Pancreas (tissue), 10 donors: ENCODE measurements around the gene RGS5. TPM values are rescaled to one million over a fixed set of nuclear protein-coding genes. Genes with fewer than 3 reads are reported as not detected.

Experiments used
- ATAC-seq, 4 donors: fragments of 200-7000 bp; cut with Tn5 transposase; one replicate each; pipeline versions ENCODE4 v1.8.0 to v1.9.1; 2020; ENCODE audit warnings: mild to moderate bottlenecking in 4 of 4, moderate library complexity in 4 of 4
- DNase-seq, 6 donors: peaks; one replicate each; pipeline ENCODE4 v3.0.0-alpha.2; 2020
- FAIRE-seq: peaks from 2 replicates; lab custom pipeline; 2012; peaks lifted over from hg19 to GRCh38; lab: Jason Lieb, UNC
- H3K27ac ChIP-seq, 4 donors: fragments of 200-600 bp; sonication (generic); 1 replicate in 3 of 4; 2 replicates in 1 of 4; pipeline versions ENCODE4 v1.5.0 to v1.8.0; 2020
- H3K27me3 ChIP-seq, 4 donors: fragments of 200-600 bp; one replicate each; pipeline ENCODE4 v1.8.0; 2021
- H3K36me3 ChIP-seq, 3 donors: fragments of 200-600 bp; sonication (generic) in 1 of 3; one replicate each; pipeline versions ENCODE4 v1.5.0 to v1.8.0; 2020 to 2021
- H3K4me1 ChIP-seq, 3 donors: fragments of 200-600 bp; one replicate each; pipeline ENCODE4 v1.8.0; 2021
- H3K4me3 ChIP-seq, 4 donors: fragments of 200-600 bp; sonication (generic) in 2 of 4; one replicate each; pipeline versions ENCODE4 v1.5.0 to v1.8.0; 2020 to 2021
- H3K9me3 ChIP-seq, 4 donors: fragments of 200-600 bp; one replicate each; pipeline ENCODE4 v1.8.0; 2021
- WGBS, 2 donors: extraction: QIAGEN DNeasy Blood & Tissue Kit; methylation state at CpG; one replicate each; pipeline ENCODE4 v1.1.7; 2013; 5-methylcytosine and 5-hydroxymethylcytosine counted together
- intact Hi-C, 3 donors: fragments of 100-400 bp; cut with DNase I; formaldehyde crosslinking; loops; one replicate each; pipeline versions ENCODE4 v1.11.1 to v1.14.2; 2022
- polyA plus RNA-seq, 2 donors: library from polyadenylated mRNA; stranded (reverse); fragments of 200-250 nt; gene quantifications; one replicate each; pipeline ENCODE4 v1.2.3, GENCODE V29; 2013
- total RNA-seq, 6 donors: library from RNA; stranded (reverse); fragmentation: NEBNext Ultra II Directional in 4 of 6; extraction: Animal tissue kit (Norgen Biotek cat#: 25700) in 4 of 6; gene quantifications; one replicate each; pipeline versions ENCODE4 v1.2.1 to v1.2.4, GENCODE V29; 2021 to 2023
- TF ChIP-seq, protein P1 (sequence below), 4 donors: fragments of 200-600 bp; sonication (generic) in 3 of 4; IDR thresholded peaks; one replicate each; pipeline versions ENCODE4 v1.5.0 to v1.8.0; 2021; ENCODE audit warnings: antibody characterized with exemption in 4 of 4
- donor health status: healthy with polysubstance abuse.
- donor health status: DM: no; HTN: no; CAD: no; lungs with moderate emphysema.
- donor health status: DM: no; HTN: no; CAD: no.
- donor health status: control.
- donor health status: control.
- donor health status: Bipolar disorder and iron deficiency.
- donor health status: DM: yes; HTN: yes; CAD: no.
- donor health status: DM: no; HTN: no; CAD: no.
- donor health status: DM: no; HTN: no; CAD: no.
- donor health status: DM: yes; HTN: yes; CAD: no.

Gene RGS5
- total and polyA plus RNA-seq, 8 donors: 3.4 to 32.4 (median 16.5) TPM

DNA sequence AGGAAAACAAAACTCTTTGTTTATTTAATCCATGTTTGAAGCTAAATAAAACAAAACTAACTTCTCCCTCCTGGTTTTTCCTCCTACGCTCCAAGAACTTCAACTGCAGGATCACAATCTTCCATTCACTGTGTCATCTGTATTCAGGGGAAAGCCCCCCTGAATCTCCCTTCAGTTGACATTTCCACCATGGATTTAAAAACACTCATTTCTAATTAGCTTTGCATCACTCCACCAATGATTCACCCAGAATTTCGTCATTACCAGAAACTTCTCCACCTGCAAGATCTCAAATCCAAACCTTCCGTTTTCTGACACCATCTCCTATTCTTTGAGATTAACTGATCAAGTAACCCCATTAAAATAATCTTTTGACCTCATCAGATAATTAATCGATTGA lies 10.9 kb upstream of the RGS5 start:
- Histone ChIP-seq H3K27ac (no peak overlapping the region), H3K27me3 (no peaks in the 10 kb centered on the region), H3K4me3 (no peak overlapping the region), H3K36me3 (no peaks in the 10 kb centered on the region), H3K4me1 (no peaks in the 10 kb centered on the region), H3K9me3 (no peaks in the 10 kb centered on the region)
- no peak for ATAC-seq
- DNase-seq: no peak
- intact Hi-C loops: no loop called here
- TF ChIP-seq, protein P1, sequence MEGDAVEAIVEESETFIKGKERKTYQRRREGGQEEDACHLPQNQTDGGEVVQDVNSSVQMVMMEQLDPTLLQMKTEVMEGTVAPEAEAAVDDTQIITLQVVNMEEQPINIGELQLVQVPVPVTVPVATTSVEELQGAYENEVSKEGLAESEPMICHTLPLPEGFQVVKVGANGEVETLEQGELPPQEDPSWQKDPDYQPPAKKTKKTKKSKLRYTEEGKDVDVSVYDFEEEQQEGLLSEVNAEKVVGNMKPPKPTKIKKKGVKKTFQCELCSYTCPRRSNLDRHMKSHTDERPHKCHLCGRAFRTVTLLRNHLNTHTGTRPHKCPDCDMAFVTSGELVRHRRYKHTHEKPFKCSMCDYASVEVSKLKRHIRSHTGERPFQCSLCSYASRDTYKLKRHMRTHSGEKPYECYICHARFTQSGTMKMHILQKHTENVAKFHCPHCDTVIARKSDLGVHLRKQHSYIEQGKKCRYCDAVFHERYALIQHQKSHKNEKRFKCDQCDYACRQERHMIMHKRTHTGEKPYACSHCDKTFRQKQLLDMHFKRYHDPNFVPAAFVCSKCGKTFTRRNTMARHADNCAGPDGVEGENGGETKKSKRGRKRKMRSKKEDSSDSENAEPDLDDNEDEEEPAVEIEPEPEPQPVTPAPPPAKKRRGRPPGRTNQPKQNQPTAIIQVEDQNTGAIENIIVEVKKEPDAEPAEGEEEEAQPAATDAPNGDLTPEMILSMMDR (IDR thresholded peaks at IDR 0.05): no peak
- no peak for FAIRE-seq
- 81 to 89% methylated on average over 4 of the region's 4 CpGs for WGBS, 2 donors

- no peak for FAIRE-seq
- 60 to 80% methylated on average over 2 of the region's 2 CpGs for WGBS, 2 donors
Measured at GRCh38 chr1:163211667-163212066, 9.0 kb upstream of the RGS5 start.

DNA sequence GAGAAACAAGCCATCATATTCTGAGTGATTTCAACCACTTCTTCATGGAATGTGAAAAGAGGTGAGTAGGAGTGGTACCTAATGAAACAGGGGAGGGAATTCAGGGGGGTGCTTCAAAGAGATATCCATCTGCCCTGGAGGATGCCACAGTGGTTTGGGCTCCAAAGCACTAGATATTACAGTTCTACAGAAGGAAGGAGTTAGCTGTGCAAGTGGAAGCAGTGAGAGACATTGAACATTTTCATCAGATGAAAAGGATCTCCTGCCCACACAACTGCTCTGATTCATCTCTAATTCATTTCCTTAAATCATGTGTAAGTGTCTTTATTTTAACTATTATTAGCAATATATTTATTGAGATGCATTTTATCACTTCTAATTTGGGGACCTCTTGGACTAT lies 2.8 kb upstream of the RGS5 start:
- no peak for ATAC-seq
- Histone ChIP-seq H3K27ac (no peak overlapping the region), H3K9me3 (no peaks in the 10 kb centered on the region), H3K36me3 (no peaks in the 10 kb centered on the region), H3K4me1 (no peaks in the 10 kb centered on the region), H3K27me3 (no peaks in the 10 kb centered on the region), H3K4me3 (no peak overlapping the region)
- intact Hi-C loops: no loop called here
- TF ChIP-seq, protein P1 (IDR thresholded peaks at IDR 0.05): no peak
- no peak for DNase-seq
- no peak for FAIRE-seq

More at GRCh38 chr1:163211667-163212066, 9.0 kb upstream of the RGS5 start:
- Histone ChIP-seq H3K9me3 (no peaks in the 10 kb centered on the region), H3K27ac (no peak overlapping the region), H3K27me3 (no peaks in the 10 kb centered on the region), H3K36me3 (no peaks in the 10 kb centered on the region), H3K4me3 (no peak overlapping the region), H3K4me1 (no peaks in the 10 kb centered on the region)
- ATAC-seq (no peak), DNase-seq (no peak)
- intact Hi-C loops: no loop called here
- TF ChIP-seq, protein P1 (IDR thresholded peaks at IDR 0.05): no peak

GRCh38 chr1:163203561-163203960 lies 845 bp upstream of the RGS5 start:
- intact Hi-C loops: no loop called here
- Histone ChIP-seq H3K4me3 (no peak overlapping the region), H3K4me1 (no peaks in the 10 kb centered on the region), H3K9me3 (no peaks in the 10 kb centered on the region), H3K27ac (no peak overlapping the region), H3K27me3 (no peaks in the 10 kb centered on the region), H3K36me3 (no peaks in the 10 kb centered on the region)
- ATAC-seq (no peak), DNase-seq (no peak), FAIRE-seq (no peak)
- 18 to 20% methylated on average over 1 of the region's 1 CpG for WGBS, 2 donors
- TF ChIP-seq, protein P1 (IDR thresholded peaks at IDR 0.05): no peak

- Histone ChIP-seq H3K27me3 (no peaks in the 10 kb centered on the region), H3K4me1 (no peaks in the 10 kb centered on the region), H3K36me3 (no peaks in the 10 kb centered on the region), H3K9me3 (no peaks in the 10 kb centered on the region), H3K27ac (no peak overlapping the region), H3K4me3 (no peak overlapping the region)
- 64 to 68% methylated on average over 1 of the region's 1 CpG for WGBS, 2 donors
- intact Hi-C loops: no loop called here
- FAIRE-seq (no peak), ATAC-seq (no peak), DNase-seq (no peak)
- TF ChIP-seq, protein P1 (IDR thresholded peaks at IDR 0.05): no peak
Measured at GRCh38 chr1:163201906-163202305, 810 bp downstream of the RGS5 start.
